ENCODE measurements around the gene VPS52. TPM values are rescaled to one million over a fixed set of nuclear protein-coding genes. Genes with fewer than 3 reads are reported as not detected.

The VPS52 gene
- total RNA-seq, 2 experiments from 2014 or later: 50.4 to 73.5 TPM

GRCh38 chr6:33292996-33293682 lies 21.5 kb upstream of the VPS52 start:
- ChIA-PET CTCF (ENCODE audit: unreplicated experiment) (no interaction called here), POLR2A (no interaction called here)
- Histone ChIP-seq H3K36me3 (ENCODE audit: insufficient read depth, low read length) (peaks cover 57% of the 10 kb centered on the region), H3K4me1 (ENCODE audit: insufficient read depth, low read length, poor library complexity, severe bottlenecking) (peaks cover 28% of the 10 kb centered on the region), H3K79me2 (ENCODE audit: insufficient read depth, low read depth, low read length) (peaks cover 22% of the 10 kb centered on the region; the same call in 1 of the 2 replicates), H2AFZ (ENCODE audit: low read length) (no peak overlapping the region), H3K27ac (ENCODE audit: low read depth, low read length, poor library complexity, severe bottlenecking) (no peak overlapping the region), H3K4me2 (ENCODE audit: low read length) (no peak overlapping the region), H3K9me2 (ENCODE audit: insufficient read depth, low read length) (no peaks in the 10 kb centered on the region), H4K20me1 (ENCODE audit: insufficient read depth, low read length) (no peaks in the 10 kb centered on the region), H3K4me3 (ENCODE audit: low read depth, low read length, poor library complexity, severe bottlenecking) (no peak overlapping the region), H3K9me3 (ENCODE audit: low read length) (no peaks in the 10 kb centered on the region)
- DNase-seq (ENCODE audit: low spot score): no peak
- TF ChIP-seq CTCF (conservative IDR thresholded peaks at IDR 0.05; ENCODE audit: low read length) (no peak), EZH2phosphoT487 (IDR thresholded peaks at IDR 0.05; ENCODE audit: borderline replicate concordance, low read depth, low read length) (no peak)
- BruUV-seq (replicated peaks): no TSS peak
- intact Hi-C loops (cut with micrococcal nuclease; ENCODE audit: unreplicated experiment): no loop called here

- Histone ChIP-seq H3K27ac (ENCODE audit: low read depth, low read length, poor library complexity, severe bottlenecking) (no peak overlapping the region), H3K36me3 (ENCODE audit: insufficient read depth, low read length) (peaks cover 62% of the 10 kb centered on the region), H3K9me2 (ENCODE audit: insufficient read depth, low read length) (no peaks in the 10 kb centered on the region), H3K9me3 (ENCODE audit: low read length) (no peaks in the 10 kb centered on the region), H2AFZ (ENCODE audit: low read length) (no peak overlapping the region), H3K4me2 (ENCODE audit: low read length) (peak overlapping the region; percentile 87), H4K20me1 (ENCODE audit: insufficient read depth, low read length) (no peaks in the 10 kb centered on the region), H3K4me1 (ENCODE audit: insufficient read depth, low read length, poor library complexity, severe bottlenecking) (peaks cover 24% of the 10 kb centered on the region), H3K4me3 (ENCODE audit: low read depth, low read length, poor library complexity, severe bottlenecking) (peak overlapping the region; percentile 86), H3K79me2 (ENCODE audit: insufficient read depth, low read depth, low read length) (peaks cover 31% of the 10 kb centered on the region; the same call in 1 of the 2 replicates)
- BruUV-seq (replicated peaks): no TSS peak
- ChIA-PET POLR2A (interaction anchor here (0.9 to 3.0 kb wide), 4 partner anchors 9 to 28 kb away, joined by 3 to 19 read pairs (median 8); partner anchors contain the start of genes B3GALT4 and RGL2), CTCF (ENCODE audit: unreplicated experiment) (no interaction called here)
- DNase-seq (ENCODE audit: low spot score): no peak
- TF ChIP-seq CTCF (conservative IDR thresholded peaks at IDR 0.05; ENCODE audit: low read length): no peak
- TF ChIP-seq EZH2phosphoT487 (IDR thresholded peaks at IDR 0.05; ENCODE audit: borderline replicate concordance, low read depth, low read length): no peak
- intact Hi-C loops (cut with micrococcal nuclease; ENCODE audit: unreplicated experiment): no loop called here
Measured at GRCh38 chr6:33290459-33290858, 18.8 kb upstream of the VPS52 start.

- POLR2A ChIA-PET: interaction anchor here (0.9 to 3.0 kb wide), 5 partner anchors 9 to 28 kb away, joined by 3 to 19 read pairs (median 8); partner anchors contain the start of genes B3GALT4, RGL2, RPS18 and VPS52
- H3K9me2 ChIP-seq (ENCODE audit: insufficient read depth, low read length): no peaks in the 10 kb centered on the region
- TF ChIP-seq EZH2phosphoT487 (IDR thresholded peaks at IDR 0.05; ENCODE audit: borderline replicate concordance, low read depth, low read length) (no peak), CTCF (conservative IDR thresholded peaks at IDR 0.05; ENCODE audit: low read length) (no peak)
- H4K20me1 ChIP-seq (ENCODE audit: insufficient read depth, low read length): no peaks in the 10 kb centered on the region
- CTCF ChIA-PET (ENCODE audit: unreplicated experiment): interaction anchor here (1.6 kb wide), 1 partner anchor 10 kb away, joined by 3 read pairs; no protein-coding TSS in a partner anchor
- H2AFZ ChIP-seq (ENCODE audit: low read length): peak overlapping the region; percentile 91; the same call in 1 of the 2 replicates
- BruUV-seq (replicated peaks): TSS peak; percentile 98
- peaks cover 67% of the 10 kb centered on the region for H3K36me3 ChIP-seq (ENCODE audit: insufficient read depth, low read length)
- H3K4me2 ChIP-seq (ENCODE audit: low read length): peak overlapping the region; percentile 87
- peak overlapping the region; percentile 46 for H3K27ac ChIP-seq (ENCODE audit: low read depth, low read length, poor library complexity, severe bottlenecking)
- peaks cover 31% of the 10 kb centered on the region; the same call in 1 of the 2 replicates for H3K79me2 ChIP-seq (ENCODE audit: insufficient read depth, low read depth, low read length)
- peak; percentile 21 for DNase-seq (ENCODE audit: low spot score)
- peaks cover 24% of the 10 kb centered on the region for H3K4me1 ChIP-seq (ENCODE audit: insufficient read depth, low read length, poor library complexity, severe bottlenecking)
- H3K9me3 ChIP-seq (ENCODE audit: low read length): no peaks in the 10 kb centered on the region
- intact Hi-C loops (cut with micrococcal nuclease; ENCODE audit: unreplicated experiment): no loop called here
- H3K4me3 ChIP-seq (ENCODE audit: low read depth, low read length, poor library complexity, severe bottlenecking): peak overlapping the region; percentile 86
Measured at GRCh38 chr6:33289784-33290315, 18.2 kb upstream of the VPS52 start.
